Right lobe of liver (tissue), 6 donors: ENCODE results near the gene PDCD11. TPM values are rescaled to one million over a fixed set of nuclear protein-coding genes. Genes with fewer than 3 reads are reported as not detected.
"Not testable (repeated sequence)": the region's sequence is repeated elsewhere in the genome, so short reads cannot be mapped to it uniquely, and the experiment has no call there.

Source experiments
- ATAC-seq, 4 donors: fragments of 200-7000 bp; cut with Tn5 transposase; one replicate each; pipeline ENCODE4 v1.9.1; 2020; ENCODE audit warnings: mild to moderate bottlenecking in 4 of 4, moderate library complexity in 4 of 4
- DNase-seq, 3 donors: peaks; one replicate each; pipeline ENCODE4 v3.0.0-alpha.2; 2020
- H3K27ac ChIP-seq, 3 donors: fragments of 200-600 bp; one replicate each; pipeline ENCODE4 v1.8.0; 2022
- H3K27me3 ChIP-seq, 2 donors: fragments of 200-600 bp; one replicate each; pipeline ENCODE4 v1.8.0; 2022
- H3K36me3 ChIP-seq, 4 donors: fragments of 200-600 bp; sonication (generic) in 1 of 4; one replicate each; pipeline versions ENCODE4 v1.5.1 to v1.8.0; 2017 to 2022; ENCODE audit warnings: control low read depth in 1 of 4
- H3K4me1 ChIP-seq, 4 donors: fragments of 200-600 bp; sonication (generic) in 1 of 4; one replicate each; pipeline versions ENCODE4 v1.5.1 to v1.8.0; 2017 to 2022; ENCODE audit warnings: control low read depth in 1 of 4
- H3K4me3 ChIP-seq, 3 donors: fragments of 200-600 bp; one replicate each; pipeline ENCODE4 v1.8.0; 2022
- H3K9me3 ChIP-seq, 4 donors: fragments of 200-600 bp; sonication (generic) in 1 of 4; one replicate each; pipeline versions ENCODE4 v1.5.1 to v1.8.0; 2017 to 2022; ENCODE audit warnings: control low read depth in 1 of 4
- CTCF ChIP-seq, 4 donors: fragments of 200-600 bp in 3 of 4; fragments of 450-650 bp in 1 of 4; IDR thresholded peaks; one replicate each; pipeline versions ENCODE4 v1.5.1 to v1.8.0; 2016 to 2022; ENCODE audit warnings: antibody characterized with exemption in 4 of 4, mild to moderate bottlenecking in 2 of 4
- POLR2A ChIP-seq: fragments of 450-650 bp; IDR thresholded peaks from one replicate; pipeline ENCODE4 v1.6.1; 2017; ENCODE audit warnings: antibody characterized with exemption, mild to moderate bottlenecking
- WGBS: methylation state at CpG from one replicate; pipeline ENCODE4 v1.1.6; 2018; ENCODE audit warnings: low coverage, low lambda C conversion rate; ENCODE audit not compliant: insufficient coverage; ENCODE audit errors: missing lambda C conversion rate; 5-methylcytosine and 5-hydroxymethylcytosine counted together
- intact Hi-C, 2 donors: fragments of 100-400 bp; cut with DNase I; formaldehyde crosslinking; loops; one replicate each; pipeline versions ENCODE4 v1.11.2 to v1.14.1; 2022
- long read RNA-seq: library from polyadenylated mRNA; unstranded; transcript quantifications from one replicate; pipeline ENCODE4 v2.0.0, GENCODE V29; 2019
- total RNA-seq, 6 experiments: library from RNA; depleted of rRNA in 2 of 6; stranded (reverse); fragments of >200 nt in 2 of 6; fragmentation: NEBNext Ultra II Directional in 3 of 6; extraction: Animal tissue kit (Norgen Biotek cat#: 25700) in 3 of 6; gene quantifications; one replicate each; pipeline versions ENCODE4 v1.1.0 to v1.2.4, GENCODE V29; 2016 to 2023
- donor health status: DM: no; HTN: yes; CAD: no.
- donor health status: DM: no; HTN: no; CAD: no.
- donor health status: DM: no; HTN: no; CAD: no.
- donor health status: DM: no; HTN: yes; CAD: no.
- donor health status: DM: no; HTN: yes; CAD: no.

PDCD11 gene
- total RNA-seq: 10 to 100 TPM; 10.6 to 13.5 (median 12.0) TPM
- long read RNA-seq, partial matches to known transcripts: 2 of 4 reads
- long read RNA-seq, other reads (novel, unspliced or antisense): 1 of 4 reads

DNA sequence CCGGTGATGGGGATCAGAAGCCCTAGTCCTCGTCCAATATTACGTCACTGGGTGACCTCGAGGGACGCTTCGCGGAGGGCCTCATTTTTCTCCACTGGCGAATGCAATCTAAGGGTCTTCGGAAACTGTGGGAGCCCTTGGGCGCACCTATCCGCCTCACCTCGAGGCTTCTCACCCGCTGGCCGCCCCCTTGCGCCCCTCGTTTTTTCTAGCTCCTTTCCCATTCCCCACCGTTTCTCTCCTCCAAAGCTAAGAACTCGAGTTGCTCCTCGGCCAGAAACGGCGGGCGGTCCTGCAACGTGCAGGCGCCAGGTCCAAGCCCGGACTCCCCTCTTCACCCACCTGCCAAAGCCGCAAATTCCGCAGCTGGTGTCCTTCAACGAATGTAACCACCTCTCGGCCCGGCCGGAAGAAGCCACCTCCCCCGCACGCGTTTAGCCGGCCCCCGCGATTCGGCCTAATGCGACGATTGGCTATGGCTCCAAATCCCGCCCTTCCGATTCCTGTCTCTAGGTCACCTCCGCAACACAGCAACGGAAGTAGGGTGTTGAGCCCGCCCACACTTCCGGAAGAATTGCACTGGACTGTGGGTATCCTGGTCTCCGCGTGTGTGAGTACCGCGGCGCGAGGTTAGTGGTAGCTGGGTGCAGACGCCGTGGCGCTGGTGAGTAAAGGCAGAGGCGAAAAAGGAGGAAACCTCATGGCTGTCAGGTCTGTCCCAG lies at the start of gene PDCD11, which contains the start of gene ATP5MK:
TSS of gene PDCD11 (plus strand) at position 560 of the 722 bp plus-strand sequence. CDS start 1,801 bp downstream, outside the sequence.
TSS of gene ATP5MK (minus strand) at position 409 of the 722 bp plus-strand sequence. CDS start 4,018 bp downstream, outside the sequence.
- no peaks in the 10 kb centered on the region for H3K27me3 ChIP-seq
- no peak for TF ChIP-seq CTCF (IDR thresholded peaks at IDR 0.05)
- TF ChIP-seq POLR2A: peak; percentile 86
- H3K9me3 ChIP-seq: no peaks in the 10 kb centered on the region
- peak within 1 kb of the TSS; percentile 86 to 97 (median 90) for H3K4me3 ChIP-seq
- intact Hi-C loops: no loop called here
- ATAC-seq (peak; percentile 100), DNase-seq (peak; percentile 96 to 98 (median 98))
- under 1% methylated on average over 33 of the region's 56 CpGs for WGBS
- H3K4me1 ChIP-seq: peaks cover 0 to 19% (median 7%) of the 10 kb centered on the region in 4 donors
- H3K36me3 ChIP-seq: peaks cover 2 to 34% (median 14%) of the 10 kb centered on the region in 4 donors
- peak within 1 kb of the TSS; percentile 64 to 71 (median 68) for H3K27ac ChIP-seq

GRCh38 chr10:103350175-103350516 lies 46.3 kb upstream of the PDCD11 start:
- Histone ChIP-seq H3K4me3 (peak overlapping the region; percentile 61 to 92 (median 87)), H3K27me3 (no peaks in the 10 kb centered on the region), H3K9me3 (no peaks in the 10 kb centered on the region), H3K4me1 (peaks cover 0 to 4% (median 0%) of the 10 kb centered on the region in 4 donors), H3K36me3 (peaks cover 0 to 32% (median 3%) of the 10 kb centered on the region in 4 donors), H3K27ac (peak overlapping the region; percentile 41 to 74 (median 41))
- intact Hi-C loops: no loop called here
- TF ChIP-seq POLR2A: no peak
- TF ChIP-seq CTCF (IDR thresholded peaks at IDR 0.05): no peak
- ATAC-seq: no peak
- 57% methylated on average over 8 of the region's 16 CpGs for WGBS
- DNase-seq: no peak

DNA sequence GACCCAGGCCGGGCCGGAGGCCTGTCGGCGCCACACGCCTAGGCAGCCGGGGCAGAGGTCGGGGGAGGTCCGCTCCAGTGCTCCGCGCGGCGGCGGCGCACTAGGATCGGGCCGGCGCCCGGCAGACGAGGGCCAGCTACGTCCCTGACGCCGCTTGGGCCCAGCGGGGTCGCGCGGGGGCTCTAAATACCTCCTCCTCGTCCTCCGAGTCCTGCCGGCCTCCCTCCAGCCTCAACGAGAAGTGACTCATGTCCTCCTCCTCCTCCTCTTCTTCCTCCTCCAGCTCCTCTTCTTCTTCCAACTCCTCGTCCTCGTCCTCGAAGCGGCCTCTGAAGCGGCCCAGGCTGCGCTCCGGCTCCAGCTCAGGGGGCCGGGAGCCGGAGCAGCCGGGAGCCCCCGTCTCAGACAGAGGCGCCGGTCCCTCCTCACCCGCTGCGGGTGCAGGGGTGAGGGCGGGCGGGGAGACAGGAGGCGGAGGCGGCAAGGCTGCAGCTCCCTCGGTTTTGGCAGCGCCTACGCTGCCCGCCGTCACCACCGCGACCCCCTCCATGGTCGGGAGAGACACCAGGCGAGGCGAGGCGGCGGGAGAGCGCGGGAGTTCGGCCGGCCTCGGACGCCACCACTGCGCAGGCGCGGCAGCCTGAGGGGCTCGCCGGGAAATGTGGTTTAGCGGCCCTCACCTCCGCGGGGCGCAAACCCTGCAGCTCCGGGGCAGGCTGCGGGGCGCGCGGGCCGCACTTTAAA lies 45.7 kb upstream of the PDCD11 start, which contains the start of gene PCGF6:
TSS of gene PCGF6 (minus strand) at position 624 of the 744 bp plus-strand sequence. CDS start at position 550, 74 bp downstream.
- Histone ChIP-seq H3K36me3 (peaks cover 0 to 28% (median 2%) of the 10 kb centered on the region in 4 donors), H3K4me1 (peaks cover 0 to 4% (median 0%) of the 10 kb centered on the region in 4 donors), H3K27ac (peak within 1 kb of the TSS; percentile 41 to 74 (median 41)), H3K27me3 (no peaks in the 10 kb centered on the region), H3K9me3 (no peaks in the 10 kb centered on the region), H3K4me3 (peak within 1 kb of the TSS; percentile 61 to 92 (median 87))
- intact Hi-C loops: no loop called here
- TF ChIP-seq CTCF (IDR thresholded peaks at IDR 0.05) (peak in 2 of 4 donors; percentile 19 to 25), POLR2A (peak; percentile 18)
- peak; percentile 85 to 86 (median 86) for DNase-seq
- 0% methylated on average over 17 of the region's 82 CpGs for WGBS
- ATAC-seq: peak; percentile 96 to 97 (median 97)

DNA sequence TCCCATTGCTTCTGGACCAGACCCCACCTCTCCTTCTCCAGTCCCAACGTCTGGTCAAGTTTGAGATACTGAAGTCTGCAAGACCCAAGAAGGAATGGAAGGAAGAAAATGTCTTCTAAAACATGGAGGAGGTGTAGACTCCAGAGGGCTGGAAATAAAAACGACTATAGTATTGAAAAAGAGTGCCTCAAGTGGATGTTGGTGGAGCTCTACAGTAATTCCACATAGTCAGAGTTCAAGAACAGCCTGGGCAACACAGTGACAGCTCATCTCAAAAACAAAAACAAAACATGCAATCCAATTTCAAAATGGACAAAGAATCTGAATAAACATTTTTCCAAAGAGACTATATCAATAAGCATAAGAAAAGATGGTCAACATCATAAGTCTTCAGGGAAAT lies 43.1 kb upstream of the PDCD11 start:
- ATAC-seq (no peak), DNase-seq (no peak)
- H3K4me1 ChIP-seq: peaks cover 0 to 4% (median 0%) of the 10 kb centered on the region in 4 donors
- H3K36me3 ChIP-seq: peaks cover 0 to 6% (median 1%) of the 10 kb centered on the region in 4 donors
- whole genome bisulfite sequencing: 5% methylated on average over 1 of the region's 2 CpGs
- H3K27me3 ChIP-seq: no peaks in the 10 kb centered on the region
- H3K9me3 ChIP-seq: no peaks in the 10 kb centered on the region
- no peak overlapping the region for H3K27ac ChIP-seq
- TF ChIP-seq CTCF (IDR thresholded peaks at IDR 0.05): no peak
- TF ChIP-seq POLR2A: no peak
- intact Hi-C loops: no loop called here
- H3K4me3 ChIP-seq: no peak overlapping the region

DNA sequence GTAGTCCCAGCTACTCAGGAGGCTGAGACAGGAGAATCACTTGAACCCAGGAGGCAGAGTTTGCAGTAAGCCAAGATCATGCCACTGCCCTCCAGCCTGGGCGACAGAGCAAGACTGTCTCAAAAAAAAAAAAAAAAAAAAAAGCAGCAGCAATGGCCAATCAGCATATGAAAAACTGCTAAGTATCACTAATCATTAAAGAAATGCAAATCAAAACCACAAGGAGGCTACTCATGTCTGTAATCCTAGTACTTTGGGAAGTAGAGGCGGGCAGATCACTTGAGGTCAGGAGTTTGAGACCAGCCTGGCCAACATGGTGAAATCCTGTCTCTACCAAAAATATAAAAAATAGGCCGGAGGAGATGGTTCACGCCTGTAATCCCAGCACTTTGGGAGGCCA lies 41.9 kb upstream of the PDCD11 start:
- 100% methylated on average over 3 of the region's 4 CpGs for WGBS
- H3K9me3 ChIP-seq, H3K4me3 ChIP-seq, DNase-seq, H3K27ac ChIP-seq, H3K4me1 ChIP-seq, H3K27me3 ChIP-seq, intact Hi-C loops, H3K36me3 ChIP-seq, ATAC-seq: not testable (repeated sequence)
